GM21619 (cell line): ENCODE measurements around the gene XIRP2.

Experiments used
- ATAC-seq: cut with Tn5 transposase; IDR thresholded peaks from one replicate; pipeline ENCODE4 v1.9.1; 2021; ENCODE audit not compliant: unreplicated experiment

The XIRP2 gene

GRCh38 chr2:167275046-167275445, 386.8 kb downstream of the XIRP2 start:
- no peak for ATAC-seq

- no peak for ATAC-seq
Measured at GRCh38 chr2:167279810-167280209, 391.5 kb downstream of the XIRP2 start.

- no peak for ATAC-seq
Measured at GRCh38 chr2:167287212-167287611, 398.9 kb downstream of the XIRP2 start.

GRCh38 chr2:167289651-167290410, 401.6 kb downstream of the XIRP2 start:
- no peak for ATAC-seq

GRCh38 chr2:167292430-167293171, 404.3 kb downstream of the XIRP2 start, which contains the start of gene B3GALT1:
B3GALT1 (plus strand) TSS chr2:167293001.
- peak; percentile 99 for ATAC-seq

- ATAC-seq: peak; percentile 11
Measured at GRCh38 chr2:167293172-167293781, 405.0 kb downstream of the XIRP2 start.

GRCh38 chr2:167293943-167294775, 405.9 kb downstream of the XIRP2 start:
- no peak for ATAC-seq

GRCh38 chr2:167294776-167295140, 406.5 kb downstream of the XIRP2 start:
- ATAC-seq: no peak

- ATAC-seq: no peak
Measured at GRCh38 chr2:167297292-167297691, 409.0 kb downstream of the XIRP2 start.

GRCh38 chr2:167298017-167298416, 409.7 kb downstream of the XIRP2 start:
- no peak for ATAC-seq
